Measurements from ENCODE around the gene ANKRD34C. TPM values are rescaled to one million over a fixed set of nuclear protein-coding genes. Genes with fewer than 3 reads are reported as not detected.

The ANKRD34C gene
- total RNA-seq, 1 experiment from 2014 or later = not detected

DNA sequence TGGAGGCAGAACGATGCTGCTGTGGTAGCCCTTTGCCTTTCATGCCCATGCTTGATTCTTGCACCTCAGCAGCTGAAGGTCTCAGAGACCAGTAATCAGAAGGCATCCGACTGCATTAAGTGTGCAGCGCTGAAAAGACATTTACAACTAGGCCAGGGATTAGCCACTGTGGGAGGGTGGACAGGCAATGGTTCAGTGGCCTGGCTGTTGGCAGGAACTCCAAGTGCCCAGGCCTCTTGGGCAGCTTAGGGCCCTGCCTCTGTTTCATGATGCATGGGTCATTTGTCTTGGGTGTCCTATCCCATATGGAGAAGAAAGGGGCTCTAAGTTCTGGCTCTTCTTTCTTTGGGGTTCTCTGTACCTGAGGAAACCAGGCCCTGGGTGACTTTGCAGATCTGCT is 39.8 kb downstream of the ANKRD34C start:
- peaks cover 18% of the 10 kb centered on the region for H3K36me3 ChIP-seq (ENCODE audit: insufficient read depth, low read length, poor library complexity, severe bottlenecking)
- TSS peak; percentile 22 for BruUV-seq (replicated peaks)
- ChIA-PET CTCF (no interaction called here), POLR2A (ENCODE audit: low non-redundant PET) (no interaction called here)
- H3K9me3 ChIP-seq (ENCODE audit: low read depth, low read length, poor library complexity, severe bottlenecking) = no peaks in the 10 kb centered on the region
- no peak overlapping the region for H3K27ac ChIP-seq (ENCODE audit: low read depth, low read length, poor library complexity, severe bottlenecking)
- H3K27me3 ChIP-seq (replicated peaks; ENCODE audit: insufficient read depth, low read depth, low read length, poor library complexity) = no peaks in the 10 kb centered on the region
- H3K4me1 ChIP-seq (ENCODE audit: insufficient read depth, low read length, poor library complexity, severe bottlenecking) = no peaks in the 10 kb centered on the region
- no peak overlapping the region for H3K4me3 ChIP-seq (ENCODE audit: low read depth, low read length, poor library complexity, severe bottlenecking)
- no peak for TF ChIP-seq EZH2 (IDR thresholded peaks at IDR 0.05; ENCODE audit: borderline replicate concordance, low read depth, low read length, poor library complexity, severe bottlenecking)
- TF ChIP-seq, protein P1, sequence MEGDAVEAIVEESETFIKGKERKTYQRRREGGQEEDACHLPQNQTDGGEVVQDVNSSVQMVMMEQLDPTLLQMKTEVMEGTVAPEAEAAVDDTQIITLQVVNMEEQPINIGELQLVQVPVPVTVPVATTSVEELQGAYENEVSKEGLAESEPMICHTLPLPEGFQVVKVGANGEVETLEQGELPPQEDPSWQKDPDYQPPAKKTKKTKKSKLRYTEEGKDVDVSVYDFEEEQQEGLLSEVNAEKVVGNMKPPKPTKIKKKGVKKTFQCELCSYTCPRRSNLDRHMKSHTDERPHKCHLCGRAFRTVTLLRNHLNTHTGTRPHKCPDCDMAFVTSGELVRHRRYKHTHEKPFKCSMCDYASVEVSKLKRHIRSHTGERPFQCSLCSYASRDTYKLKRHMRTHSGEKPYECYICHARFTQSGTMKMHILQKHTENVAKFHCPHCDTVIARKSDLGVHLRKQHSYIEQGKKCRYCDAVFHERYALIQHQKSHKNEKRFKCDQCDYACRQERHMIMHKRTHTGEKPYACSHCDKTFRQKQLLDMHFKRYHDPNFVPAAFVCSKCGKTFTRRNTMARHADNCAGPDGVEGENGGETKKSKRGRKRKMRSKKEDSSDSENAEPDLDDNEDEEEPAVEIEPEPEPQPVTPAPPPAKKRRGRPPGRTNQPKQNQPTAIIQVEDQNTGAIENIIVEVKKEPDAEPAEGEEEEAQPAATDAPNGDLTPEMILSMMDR (conservative IDR thresholded peaks at IDR 0.05; ENCODE audit: low read depth, low read length) = no peak
- DNase-seq (ENCODE audit: low spot score) = no peak
- intact Hi-C loops (cut with micrococcal nuclease; ENCODE audit: unreplicated experiment) = no loop called here

DNA sequence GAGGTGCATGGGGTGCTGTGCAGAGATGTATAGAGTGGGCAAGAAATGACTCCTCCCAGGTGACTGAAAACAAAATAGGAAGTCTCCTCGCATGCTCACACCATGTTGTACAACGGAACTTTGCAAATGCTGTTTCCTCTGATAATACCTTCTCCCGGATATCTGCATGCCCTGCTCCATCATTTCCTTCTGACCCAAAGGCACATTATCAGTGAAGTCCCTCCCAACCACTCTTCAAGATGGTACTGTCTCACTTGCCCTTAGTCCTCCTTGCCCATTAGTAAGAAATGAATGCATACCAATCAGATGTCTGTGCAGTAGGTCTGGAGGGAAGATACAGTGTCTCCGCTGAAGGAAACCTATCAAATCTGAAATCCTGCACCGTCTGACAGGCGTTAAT is 40.4 kb downstream of the ANKRD34C start:
- no peak overlapping the region for H3K4me3 ChIP-seq (ENCODE audit: low read depth, low read length, poor library complexity, severe bottlenecking)
- no peaks in the 10 kb centered on the region for H3K9me3 ChIP-seq (ENCODE audit: low read depth, low read length, poor library complexity, severe bottlenecking)
- no peaks in the 10 kb centered on the region for H3K27me3 ChIP-seq (replicated peaks; ENCODE audit: insufficient read depth, low read depth, low read length, poor library complexity)
- peaks cover 13% of the 10 kb centered on the region for H3K36me3 ChIP-seq (ENCODE audit: insufficient read depth, low read length, poor library complexity, severe bottlenecking)
- CTCF ChIA-PET = no interaction called here
- H3K27ac ChIP-seq (ENCODE audit: low read depth, low read length, poor library complexity, severe bottlenecking) = no peak overlapping the region
- POLR2A ChIA-PET (ENCODE audit: low non-redundant PET) = no interaction called here
- no peaks in the 10 kb centered on the region for H3K4me1 ChIP-seq (ENCODE audit: insufficient read depth, low read length, poor library complexity, severe bottlenecking)
- TF ChIP-seq, protein P1 (conservative IDR thresholded peaks at IDR 0.05; ENCODE audit: low read depth, low read length) = no peak
- TF ChIP-seq EZH2 (IDR thresholded peaks at IDR 0.05; ENCODE audit: borderline replicate concordance, low read depth, low read length, poor library complexity, severe bottlenecking) = no peak
- no peak for DNase-seq (ENCODE audit: low spot score)
- intact Hi-C loops (cut with micrococcal nuclease; ENCODE audit: unreplicated experiment) = no loop called here
- BruUV-seq (replicated peaks) = no TSS peak

GRCh38 chr15:79329171-79329611 is 46.7 kb downstream of the ANKRD34C start:
- no TSS peak for BruUV-seq (replicated peaks)
- intact Hi-C loops (cut with micrococcal nuclease; ENCODE audit: unreplicated experiment) = no loop called here
- CTCF ChIA-PET = no interaction called here
- Histone ChIP-seq H3K9me3 (ENCODE audit: low read depth, low read length, poor library complexity, severe bottlenecking) (no peaks in the 10 kb centered on the region), H3K4me1 (ENCODE audit: insufficient read depth, low read length, poor library complexity, severe bottlenecking) (no peaks in the 10 kb centered on the region), H3K4me3 (ENCODE audit: low read depth, low read length, poor library complexity, severe bottlenecking) (no peak overlapping the region), H3K36me3 (ENCODE audit: insufficient read depth, low read length, poor library complexity, severe bottlenecking) (no peaks in the 10 kb centered on the region), H3K27ac (ENCODE audit: low read depth, low read length, poor library complexity, severe bottlenecking) (peak overlapping the region; percentile 42), H3K27me3 (replicated peaks; ENCODE audit: insufficient read depth, low read depth, low read length, poor library complexity) (no peaks in the 10 kb centered on the region)
- POLR2A ChIA-PET (ENCODE audit: low non-redundant PET) = no interaction called here
- peak; percentile 18 for DNase-seq (ENCODE audit: low spot score)
- TF ChIP-seq, protein P1 (conservative IDR thresholded peaks at IDR 0.05; ENCODE audit: low read depth, low read length) = no peak
- TF ChIP-seq EZH2 (IDR thresholded peaks at IDR 0.05; ENCODE audit: borderline replicate concordance, low read depth, low read length, poor library complexity, severe bottlenecking) = no peak

Other genes with a start within 250 kb of the ANKRD34C start
- gene RASGRF1, start 191.9 kb upstream of the ANKRD34C start, total RNA-seq (2021) = 0.42 and 0.73 TPM in 2 replicates
- 50.0 and 51.6 TPM in 2 replicates for gene TMED3, start 28.4 kb downstream of the ANKRD34C start, total RNA-seq (2021)
- gene MINAR1, start 149.6 kb downstream of the ANKRD34C start, total RNA-seq (2021) = 1.2 and 1.6 TPM in 2 replicates